G401 (cell line): ENCODE results near the gene POLR3E. TPM values are rescaled to one million over a fixed set of nuclear protein-coding genes. Genes with fewer than 3 reads are reported as not detected.

ENCODE experiments used
- DNase-seq: peaks from one replicate; pipeline ENCODE4 v3.0.0-alpha.2; 2015; ENCODE audit warnings: low spot score
- in situ Hi-C: cut with HindIII; loops from 2 replicates; pipeline ENCODE4 v1.10.0; 2016; ENCODE audit warnings: low sequenced_read_pairs, mixed read lengths
- total RNA-seq: library from RNA; depleted of rRNA; stranded (reverse); fragments of >200 nt; shearing (Covaris generic); gene quantifications from 2 replicates; pipeline ENCODE4 v1.2.3, GENCODE V29; 2014; rRNA removed

The POLR3E gene, protein sequence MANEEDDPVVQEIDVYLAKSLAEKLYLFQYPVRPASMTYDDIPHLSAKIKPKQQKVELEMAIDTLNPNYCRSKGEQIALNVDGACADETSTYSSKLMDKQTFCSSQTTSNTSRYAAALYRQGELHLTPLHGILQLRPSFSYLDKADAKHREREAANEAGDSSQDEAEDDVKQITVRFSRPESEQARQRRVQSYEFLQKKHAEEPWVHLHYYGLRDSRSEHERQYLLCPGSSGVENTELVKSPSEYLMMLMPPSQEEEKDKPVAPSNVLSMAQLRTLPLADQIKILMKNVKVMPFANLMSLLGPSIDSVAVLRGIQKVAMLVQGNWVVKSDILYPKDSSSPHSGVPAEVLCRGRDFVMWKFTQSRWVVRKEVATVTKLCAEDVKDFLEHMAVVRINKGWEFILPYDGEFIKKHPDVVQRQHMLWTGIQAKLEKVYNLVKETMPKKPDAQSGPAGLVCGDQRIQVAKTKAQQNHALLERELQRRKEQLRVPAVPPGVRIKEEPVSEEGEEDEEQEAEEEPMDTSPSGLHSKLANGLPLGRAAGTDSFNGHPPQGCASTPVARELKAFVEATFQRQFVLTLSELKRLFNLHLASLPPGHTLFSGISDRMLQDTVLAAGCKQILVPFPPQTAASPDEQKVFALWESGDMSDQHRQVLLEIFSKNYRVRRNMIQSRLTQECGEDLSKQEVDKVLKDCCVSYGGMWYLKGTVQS
- total RNA-seq, result 37.7 and 54.2 TPM in 2 replicates

DNA sequence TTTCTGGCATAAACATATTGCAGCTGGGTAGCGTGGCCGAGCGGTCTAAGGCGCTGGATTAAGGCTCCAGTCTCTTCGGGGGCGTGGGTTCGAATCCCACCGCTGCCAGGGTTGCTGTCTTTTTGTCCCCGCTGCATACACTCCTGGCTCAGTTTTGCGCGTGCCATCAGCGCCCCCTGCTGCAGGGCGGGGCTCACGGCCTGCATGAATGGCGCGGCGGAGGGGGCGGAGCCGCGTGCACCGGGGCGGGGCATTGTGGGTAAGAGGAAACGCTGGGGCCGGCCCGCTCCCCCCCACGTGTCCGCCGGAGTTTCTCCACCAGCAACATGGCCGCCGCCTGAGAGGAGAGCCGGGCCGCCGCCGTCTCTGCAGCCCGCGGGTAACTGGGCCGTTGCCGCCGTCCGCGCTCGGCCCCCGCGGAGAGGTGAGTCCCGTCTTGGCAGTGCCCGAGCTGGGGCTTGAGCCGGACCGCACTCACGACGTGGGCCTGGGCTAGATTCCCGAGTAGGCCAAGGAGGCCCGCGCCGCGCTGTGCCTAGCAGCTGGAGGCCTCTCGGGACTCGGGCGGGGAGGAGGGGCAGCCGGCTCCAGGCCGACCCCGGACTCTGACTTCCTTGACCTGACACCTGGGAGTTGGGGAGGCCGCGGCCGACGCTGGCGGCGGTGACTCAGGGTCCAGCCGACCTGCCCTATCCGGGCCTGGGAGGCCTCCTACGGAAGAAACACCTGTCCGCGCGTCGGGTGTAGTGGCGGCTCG is at the start of gene POLR3E:
Gene POLR3E, plus strand, starts transcription at position 296 of the 757 bp plus-strand sequence. CDS start 5,560 bp downstream, outside the sequence.
- in situ Hi-C loops, result no loop called here
- DNase-seq, result peak; percentile 97

DNA sequence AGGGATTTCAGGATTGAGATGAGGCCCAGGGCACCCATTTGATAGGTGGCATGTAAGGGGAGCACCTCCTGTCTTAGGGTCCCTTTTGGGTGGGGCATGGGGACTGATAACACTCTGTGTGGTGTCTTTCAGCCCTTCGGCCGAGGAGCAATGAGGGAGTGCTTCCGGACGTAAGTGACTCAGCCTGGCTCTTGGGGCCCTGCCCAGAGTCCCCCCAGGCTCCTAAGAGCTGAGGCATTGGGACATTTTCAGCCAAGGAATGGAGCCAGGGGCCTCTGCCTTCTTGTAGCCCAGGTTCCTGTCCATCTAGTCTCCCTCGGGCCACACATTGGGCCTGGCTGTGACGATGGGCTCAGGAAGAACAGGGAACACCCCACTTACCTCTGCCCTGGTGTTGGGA is 46.7 kb upstream of the POLR3E start:
- in situ Hi-C loops, result no loop called here
- DNase-seq, result peak; percentile 16

- in situ Hi-C loops, result no loop called here
- no peak for DNase-seq
Measured at GRCh38 chr16:22252317-22252716, 44.9 kb upstream of the POLR3E start.

DNA sequence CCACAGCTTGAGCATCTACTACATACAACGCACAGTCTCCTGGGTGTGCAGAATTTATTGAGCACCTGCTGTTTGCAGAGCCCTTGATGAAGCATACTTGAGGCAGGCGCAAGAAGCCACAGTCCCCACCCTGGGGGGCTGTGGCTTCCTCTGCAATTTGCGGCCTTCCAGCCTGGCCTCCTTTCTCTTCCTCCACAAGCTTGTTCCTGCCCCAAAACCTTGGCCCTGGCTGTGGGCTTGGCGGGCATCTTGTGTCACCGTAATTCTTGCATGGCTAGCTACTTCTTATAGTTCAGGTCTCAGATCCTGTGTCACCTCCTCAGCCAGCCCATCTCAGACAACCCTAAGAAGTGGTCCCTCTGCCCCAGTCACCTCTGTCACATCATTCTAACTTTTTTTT is 43.9 kb upstream of the POLR3E start:
- in situ Hi-C loops, result no loop called here
- DNase-seq, result no peak

DNA sequence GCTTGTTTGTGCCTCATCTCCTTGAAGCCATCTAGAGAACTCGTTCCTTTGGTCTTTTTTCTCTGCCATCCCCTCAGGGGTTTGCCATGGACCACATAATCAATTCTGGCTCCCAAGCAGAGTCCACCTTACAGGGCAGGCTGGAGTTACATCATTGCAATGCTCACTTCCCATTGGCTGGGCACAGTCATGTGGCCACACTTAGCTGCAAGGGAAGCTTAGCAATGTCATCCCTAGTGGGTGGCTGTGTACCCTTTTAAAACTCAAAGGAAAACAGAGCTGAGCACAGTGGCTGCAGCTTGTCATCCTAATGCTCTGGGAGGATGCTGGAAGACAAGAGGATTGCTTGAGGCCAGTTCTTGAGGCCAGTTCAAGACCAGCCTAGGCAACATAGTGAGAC is 41.9 kb upstream of the POLR3E start:
- no peak for DNase-seq
- in situ Hi-C loops, result no loop called here

DNA sequence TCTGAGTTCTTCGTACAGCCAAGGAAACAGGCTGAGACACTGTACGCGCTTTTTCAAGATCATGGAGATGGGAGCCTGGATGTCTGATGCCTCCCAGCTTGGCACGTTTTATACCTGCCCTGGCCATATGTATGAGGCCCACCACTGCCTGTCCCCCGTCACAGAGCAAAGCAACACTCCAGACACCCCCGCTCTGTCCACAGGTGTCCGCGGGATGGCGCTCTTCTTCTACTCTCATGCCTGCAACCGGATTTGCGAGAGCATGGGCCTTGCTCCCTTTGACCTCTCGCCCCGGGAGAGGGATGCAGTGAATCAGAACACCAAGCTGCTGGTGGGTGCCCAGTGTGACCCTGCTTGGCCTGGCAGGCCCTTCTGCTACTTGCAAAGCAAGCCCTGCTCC is 39.8 kb upstream of the POLR3E start:
- in situ Hi-C loops, result no loop called here
- DNase-seq, result no peak

DNA sequence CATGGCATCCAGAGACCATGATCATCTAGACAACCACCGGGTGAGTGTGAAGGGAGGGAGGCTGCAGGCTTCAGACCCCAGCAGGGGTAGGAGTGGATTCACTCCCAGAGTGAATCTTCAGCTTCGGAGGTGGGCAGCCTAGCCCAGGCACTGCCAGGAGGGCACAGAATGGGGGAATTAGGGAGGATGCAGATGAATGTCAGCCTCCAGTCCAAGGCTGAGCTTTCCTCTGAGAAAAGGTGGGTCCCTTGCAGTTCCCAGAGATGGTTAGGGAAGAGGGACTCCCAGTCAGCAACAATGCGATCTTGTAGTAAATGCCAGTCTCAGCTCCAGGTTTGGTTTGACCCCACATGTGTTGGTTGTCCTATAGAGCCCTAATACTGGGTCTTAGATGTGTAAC is 36.7 kb upstream of the POLR3E start:
- no peak for DNase-seq
- in situ Hi-C loops, result loop anchor here (5.0 kb wide), 1 partner anchor 43 kb away; no protein-coding TSS in a partner anchor

- no peak for DNase-seq
- in situ Hi-C loops, result loop anchor here (5.0 kb wide), 1 partner anchor 45 kb away; no protein-coding TSS in a partner anchor
Measured at GRCh38 chr16:22262460-22262859, 34.7 kb upstream of the POLR3E start.

DNA sequence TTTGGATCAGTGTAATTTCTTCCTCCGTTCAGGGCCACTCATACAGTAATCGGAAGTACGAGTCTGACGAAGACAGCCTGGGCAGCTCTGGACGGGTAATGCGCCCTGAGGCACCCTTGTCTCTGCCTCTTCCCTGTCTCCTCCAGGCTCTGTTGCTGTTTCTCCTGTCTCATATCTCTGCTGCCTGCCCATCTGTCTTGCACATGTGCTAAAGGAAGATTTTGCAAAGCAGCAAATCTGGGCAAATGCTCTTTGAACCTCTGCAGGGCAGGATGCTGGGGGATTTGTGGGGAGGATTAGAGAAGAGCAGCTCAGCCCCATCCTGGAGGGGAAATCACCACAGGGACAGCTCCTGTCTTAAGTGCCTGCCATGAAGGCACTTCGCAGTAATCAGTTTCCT is 32.4 kb upstream of the POLR3E start:
- in situ Hi-C loops, result loop anchor here (5.0 kb wide), 1 partner anchor 47 kb away; no protein-coding TSS in a partner anchor
- no peak for DNase-seq

- in situ Hi-C loops, result no loop called here
- DNase-seq, result no peak
Measured at GRCh38 chr16:22265351-22265750, 31.9 kb upstream of the POLR3E start.

- in situ Hi-C loops, result no loop called here
Measured at GRCh38 chr16:22266546-22266945, 30.7 kb upstream of the POLR3E start.

GRCh38 chr16:22267764-22268163 is 29.4 kb upstream of the POLR3E start:
- in situ Hi-C loops, result no loop called here
- DNase-seq, result peak; percentile 80

More at GRCh38 chr16:22266546-22266945, 30.7 kb upstream of the POLR3E start:
- DNase-seq, result no peak

DNA sequence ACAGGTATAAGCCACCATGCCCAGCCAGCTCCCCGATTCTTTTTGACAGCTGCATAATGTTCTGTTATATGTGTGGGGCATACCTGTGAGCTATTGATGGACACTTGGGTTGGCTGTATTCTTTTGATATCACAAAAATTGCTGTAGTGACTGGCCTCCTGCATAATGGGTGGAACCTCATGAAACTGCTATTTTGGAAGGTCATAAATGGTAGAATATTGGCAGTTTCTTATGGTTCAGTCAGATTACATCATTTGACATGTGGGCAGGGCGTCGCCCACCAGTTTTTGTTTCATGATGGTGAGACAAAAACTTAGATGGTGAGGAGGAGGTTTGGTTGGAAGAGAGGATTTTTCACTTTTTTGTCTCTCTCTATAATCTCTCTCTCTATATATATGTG is 26.7 kb upstream of the POLR3E start:
- DNase-seq, result no peak
- in situ Hi-C loops, result no loop called here

DNA sequence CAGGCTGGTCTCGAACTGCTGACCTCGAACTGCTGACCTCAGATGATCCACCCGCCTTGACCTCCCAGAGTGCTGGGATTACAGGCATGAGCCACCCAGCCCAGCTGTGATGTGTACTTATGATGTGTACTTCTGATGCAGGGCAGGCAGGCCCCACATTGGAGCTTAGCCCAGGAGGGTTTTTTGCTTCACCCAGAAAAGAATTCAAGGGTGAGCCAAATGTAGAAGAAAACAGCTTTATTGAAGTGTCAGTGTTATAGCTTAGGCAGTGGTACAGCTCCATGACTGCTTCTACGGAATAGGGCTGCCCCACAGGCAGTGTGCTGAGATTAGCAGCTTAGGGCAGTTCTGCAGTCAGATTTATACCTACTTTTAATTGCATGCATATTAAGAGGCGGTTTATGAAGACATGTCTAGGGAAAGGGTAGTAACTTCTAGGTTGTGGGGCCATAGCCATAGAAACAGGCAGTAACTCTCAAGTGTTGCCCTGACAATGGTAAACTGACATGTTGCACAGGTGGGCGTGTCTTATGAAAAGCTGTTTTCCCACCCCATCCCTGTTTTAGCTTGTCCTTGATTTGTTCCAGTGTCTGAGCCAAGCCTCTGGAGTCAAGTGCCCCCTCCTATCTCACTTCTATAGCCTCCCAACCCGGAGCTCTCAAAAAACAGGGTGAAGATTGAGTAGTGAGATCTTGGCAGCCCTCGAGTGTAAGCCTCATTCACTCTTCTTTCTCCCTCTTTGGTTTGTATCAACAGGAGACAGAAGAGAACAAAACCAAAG is 24.1 kb upstream of the POLR3E start:
- in situ Hi-C loops, result no loop called here
- DNase-seq, result no peak

GRCh38 chr16:22274916-22275315 is 22.3 kb upstream of the POLR3E start:
- DNase-seq, result no peak
- in situ Hi-C loops, result no loop called here

- in situ Hi-C loops, result no loop called here
- no peak for DNase-seq
Measured at GRCh38 chr16:22278441-22279230, 18.6 kb upstream of the POLR3E start.

DNA sequence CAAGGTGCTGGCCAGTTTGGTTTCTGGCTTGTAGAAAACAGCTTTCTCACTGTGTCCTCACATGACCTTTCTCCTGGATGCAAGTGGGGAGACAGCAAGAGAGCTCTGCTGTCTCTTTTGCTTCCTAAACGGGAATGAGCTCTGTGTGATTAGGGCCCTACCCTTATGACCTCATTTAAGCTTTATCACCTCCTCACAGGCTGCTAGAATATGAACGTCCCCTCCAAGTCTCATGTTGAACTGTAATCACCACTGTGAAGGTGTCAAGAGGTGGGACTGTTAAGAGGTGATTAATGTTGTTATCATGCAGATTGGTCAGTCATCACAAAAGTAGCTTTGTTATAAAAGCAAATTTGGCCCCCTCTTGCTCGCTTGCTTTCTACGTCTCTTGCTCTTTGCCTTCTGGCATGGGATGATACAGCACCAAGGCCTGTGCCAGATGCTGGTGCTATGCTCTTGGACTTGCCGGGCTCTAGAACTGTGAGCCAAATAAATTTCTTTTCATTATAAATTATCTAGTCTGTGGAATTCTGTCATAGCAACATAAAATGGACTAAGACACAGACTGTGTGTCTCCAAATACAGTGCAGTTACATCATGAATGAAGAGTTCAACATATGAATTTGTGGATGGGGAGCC is 14.8 kb upstream of the POLR3E start:
- DNase-seq, result no peak
- in situ Hi-C loops, result no loop called here

- no peak for DNase-seq
- in situ Hi-C loops, result no loop called here
Measured at GRCh38 chr16:22284637-22285036, 12.6 kb upstream of the POLR3E start.
